Measurements from ENCODE around the gene SELL.
"Not testable (repeated sequence)": the region's sequence is repeated elsewhere in the genome, so short reads cannot be mapped to it uniquely, and the experiment has no call there.

SELL gene

DNA sequence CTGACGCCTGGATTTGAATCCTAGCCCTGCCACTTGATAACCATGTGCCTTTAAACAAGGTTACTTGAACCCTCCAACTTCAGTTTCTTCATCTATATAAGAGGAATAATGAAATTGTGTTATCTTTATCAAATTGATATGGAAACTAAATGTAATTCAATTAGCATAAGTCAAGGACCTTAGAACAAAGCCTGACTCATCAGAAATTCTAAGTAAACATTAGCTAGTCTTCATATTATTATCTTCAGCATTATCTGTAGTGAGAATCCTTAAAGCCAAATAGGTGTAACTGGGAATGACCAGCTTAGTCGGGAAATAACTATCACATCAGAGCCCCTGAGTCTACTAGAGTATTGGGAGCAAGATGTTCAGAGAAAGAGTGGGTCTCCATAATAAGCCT lies 6.6 kb downstream of the SELL start:
- no peak for DNase-seq (ENCODE audit: low read depth)

GRCh38 chr1:169701261-169702005 lies 10.0 kb downstream of the SELL start:
- no peak for DNase-seq (ENCODE audit: low read depth)

GRCh38 chr1:169699707-169700106 lies 11.7 kb downstream of the SELL start:
- DNase-seq (ENCODE audit: low read depth): no peak

DNA sequence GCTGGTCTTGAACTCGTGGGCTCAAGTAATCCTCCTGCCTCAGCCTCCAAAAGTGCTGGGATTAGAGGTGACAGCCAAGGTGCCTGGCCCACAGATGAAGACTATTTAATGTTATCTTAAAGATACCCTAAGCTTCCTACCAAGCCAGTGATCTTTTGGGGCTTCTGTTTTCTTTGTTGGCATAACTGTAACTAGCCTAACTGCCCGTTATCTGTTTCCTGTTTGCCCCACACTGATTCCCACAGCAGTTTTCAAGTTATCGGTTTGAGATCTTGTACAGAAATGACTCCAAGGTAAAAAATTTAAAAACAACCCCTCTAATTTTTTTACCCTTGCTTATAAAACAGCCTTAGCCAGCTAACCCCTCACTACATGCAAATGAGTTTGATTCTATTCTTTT lies 12.4 kb downstream of the SELL start:
- no peak for DNase-seq (ENCODE audit: low read depth)

DNA sequence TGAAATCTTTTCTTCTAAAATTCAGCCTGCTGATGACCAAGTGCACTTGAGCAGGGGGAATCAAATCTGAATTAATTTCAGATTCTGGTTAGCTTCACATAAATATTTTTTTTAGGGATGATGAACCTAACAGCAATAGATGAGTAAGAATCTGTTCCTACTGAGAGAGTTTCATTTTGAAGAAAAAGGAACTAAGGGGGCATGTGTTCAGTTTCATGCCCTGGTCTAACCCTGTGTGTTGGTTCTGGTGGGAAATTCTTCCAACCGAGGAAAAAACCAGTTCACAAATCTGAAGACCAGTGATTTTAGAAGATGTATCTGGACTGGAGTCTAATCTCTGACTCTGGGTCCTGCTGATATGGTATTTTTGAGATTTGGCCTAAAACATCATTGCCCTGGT lies 13.7 kb downstream of the SELL start:
- no peak for DNase-seq (ENCODE audit: low read depth)

DNA sequence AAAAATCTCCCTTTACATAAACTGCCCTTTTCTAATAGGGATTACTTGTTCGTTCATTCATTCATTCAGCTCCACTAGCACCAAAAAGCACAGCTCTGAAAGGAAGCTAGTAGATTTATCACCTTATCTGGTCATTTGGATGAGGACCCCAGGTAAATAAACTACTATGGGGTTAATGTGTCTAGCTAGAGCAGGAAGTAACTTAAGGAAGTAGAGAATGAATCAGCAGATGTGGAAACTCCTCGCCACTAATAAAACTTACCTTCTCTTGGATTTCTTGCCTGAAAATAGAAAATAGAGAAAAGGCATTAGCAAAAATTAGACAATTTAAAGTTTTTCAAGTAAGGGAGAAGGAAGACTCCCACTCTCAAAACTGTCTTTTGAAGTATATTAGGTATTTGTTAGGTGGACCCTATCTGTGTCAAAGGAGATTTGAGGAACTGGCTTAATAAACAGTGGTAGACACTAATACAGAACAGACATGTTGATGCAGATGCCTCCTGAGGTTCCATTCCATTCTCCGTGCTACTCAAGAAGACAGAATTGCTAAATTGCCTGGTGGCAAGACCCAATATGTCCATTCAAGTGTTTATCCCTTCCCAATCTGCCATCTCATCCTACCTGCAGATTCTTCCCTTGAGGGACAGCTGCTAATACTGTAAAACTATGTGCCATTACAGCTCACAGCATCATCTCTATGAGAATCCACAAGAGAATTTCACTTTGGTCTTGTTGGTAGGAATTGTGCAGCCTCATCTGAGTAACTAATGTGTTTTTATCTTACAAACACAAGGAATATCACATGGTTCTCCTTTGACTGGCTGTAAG lies 14.9 kb downstream of the SELL start:
- no peak for DNase-seq (ENCODE audit: low read depth)

GRCh38 chr1:169694304-169695075 lies 16.9 kb downstream of the SELL start:
- no peak for DNase-seq (ENCODE audit: low read depth)

DNA sequence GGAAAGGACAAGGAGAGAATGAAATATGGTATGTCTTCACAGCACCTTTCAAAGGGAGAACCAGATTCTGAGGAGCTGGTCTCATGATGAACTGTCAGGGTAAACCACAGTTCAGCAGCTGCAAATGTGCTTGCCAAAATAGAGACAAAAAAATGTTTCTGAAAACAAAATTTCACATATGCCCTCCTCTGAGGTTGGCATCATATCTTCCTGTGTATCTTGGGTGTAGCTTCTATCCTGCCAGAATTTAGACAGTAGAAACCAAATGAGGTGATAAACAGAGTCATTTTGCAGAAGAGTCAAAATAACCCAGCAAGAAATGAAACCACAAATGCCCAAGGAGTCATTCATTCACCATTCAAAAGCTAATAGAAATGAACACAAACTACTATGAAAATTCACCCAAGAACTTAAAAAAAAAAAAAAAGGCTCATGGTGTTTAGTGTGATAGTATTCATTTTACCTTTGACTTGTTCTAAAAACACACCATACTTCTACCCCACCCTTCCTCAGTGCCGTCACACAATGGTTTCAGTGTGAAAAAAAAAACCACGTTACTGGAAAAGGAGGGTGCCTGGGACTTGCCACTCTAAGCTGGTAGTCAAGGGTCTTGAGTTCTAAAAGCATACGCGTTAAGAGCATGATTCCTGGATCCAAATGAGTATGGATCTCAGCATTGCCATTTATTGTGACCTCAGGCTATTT lies 18.5 kb downstream of the SELL start:
- DNase-seq (ENCODE audit: low read depth): no peak

DNA sequence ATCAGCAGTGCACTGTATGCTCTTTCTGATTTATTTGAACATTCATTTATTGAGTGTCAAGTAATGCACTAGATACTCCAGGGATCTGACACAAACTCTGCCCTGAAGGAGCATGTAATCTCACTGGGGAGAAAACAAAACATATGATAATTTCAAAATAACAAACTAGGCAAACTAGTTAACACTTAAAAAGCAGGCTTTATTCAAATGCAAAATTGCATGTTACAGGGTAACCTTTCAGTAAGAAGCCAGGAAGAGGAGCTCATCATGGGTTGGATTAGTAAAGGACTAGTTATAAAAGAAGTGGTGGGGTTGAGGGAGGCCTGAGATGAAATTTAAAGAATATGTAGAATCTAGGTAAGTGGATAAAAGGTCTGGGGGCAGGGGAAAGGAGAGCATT lies 20.9 kb downstream of the SELL start:
- no peak for DNase-seq (ENCODE audit: low read depth)

DNA sequence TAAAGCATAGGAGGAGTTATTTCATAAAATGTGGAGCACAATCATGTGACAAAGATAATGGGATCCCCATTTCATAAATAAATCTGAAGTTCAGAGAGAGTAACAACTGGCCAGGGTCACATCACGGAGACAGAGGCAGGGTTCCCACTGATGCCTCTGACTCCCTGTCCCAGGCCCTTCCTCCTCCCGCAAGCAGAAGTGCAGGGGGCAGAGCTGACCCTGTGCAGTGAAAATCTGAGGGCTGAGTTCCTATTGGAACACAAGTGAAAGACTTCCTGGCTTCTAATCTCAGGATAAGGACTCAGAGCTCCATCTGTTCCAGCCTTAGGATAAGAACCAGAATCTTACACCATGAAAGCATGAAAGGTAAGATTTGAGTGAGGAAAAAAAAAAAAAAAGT lies 22.0 kb downstream of the SELL start:
- DNase-seq (ENCODE audit: low read depth): no peak

DNA sequence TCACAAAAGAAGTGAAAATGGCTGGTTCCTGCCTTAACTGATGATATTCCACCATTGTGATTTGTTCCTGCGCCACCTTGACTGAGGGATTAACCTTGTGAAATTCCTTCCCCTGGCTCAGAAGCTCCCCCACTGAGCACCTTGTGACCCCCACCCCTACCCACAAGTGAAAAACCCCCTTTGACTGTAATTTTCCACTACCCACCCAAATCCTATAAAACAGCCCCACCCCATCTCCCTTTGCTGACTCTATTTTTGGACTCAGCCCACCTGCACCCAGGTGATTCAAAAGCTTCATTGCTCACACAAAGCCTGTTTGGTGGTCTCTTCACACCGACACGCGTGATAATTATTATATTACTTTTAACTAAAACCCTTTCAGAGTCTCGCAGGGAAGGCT lies 23.0 kb downstream of the SELL start:
- not testable (repeated sequence) for DNase-seq (ENCODE audit: low read depth)

GRCh38 chr1:169683661-169684060 lies 27.8 kb downstream of the SELL start:
- DNase-seq (ENCODE audit: low read depth): no peak

DNA sequence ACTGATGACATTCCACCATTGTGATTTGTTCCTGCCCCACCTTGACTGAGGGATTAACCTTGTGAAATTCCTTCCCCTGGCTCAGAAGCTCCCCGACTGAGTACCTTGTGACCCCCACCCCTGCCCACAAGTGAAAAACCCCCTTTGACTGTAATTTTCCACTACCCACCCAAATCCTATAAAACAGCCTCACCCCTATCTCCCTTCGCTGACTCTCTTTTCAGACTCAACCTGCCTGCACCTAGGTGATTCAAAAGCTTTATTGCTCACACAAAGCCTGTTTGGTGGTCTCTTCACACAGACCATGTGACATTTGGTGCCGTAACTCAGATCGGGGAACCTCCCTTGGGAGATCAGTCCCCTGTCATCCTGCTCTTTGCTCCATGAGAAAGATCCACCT lies 28.3 kb downstream of the SELL start:
- DNase-seq (ENCODE audit: low read depth): not testable (repeated sequence)

- no peak for DNase-seq (ENCODE audit: low read depth)
These were observed 29.3 kb downstream of the SELL start for GRCh38 chr1:169682071-169682470.

DNA sequence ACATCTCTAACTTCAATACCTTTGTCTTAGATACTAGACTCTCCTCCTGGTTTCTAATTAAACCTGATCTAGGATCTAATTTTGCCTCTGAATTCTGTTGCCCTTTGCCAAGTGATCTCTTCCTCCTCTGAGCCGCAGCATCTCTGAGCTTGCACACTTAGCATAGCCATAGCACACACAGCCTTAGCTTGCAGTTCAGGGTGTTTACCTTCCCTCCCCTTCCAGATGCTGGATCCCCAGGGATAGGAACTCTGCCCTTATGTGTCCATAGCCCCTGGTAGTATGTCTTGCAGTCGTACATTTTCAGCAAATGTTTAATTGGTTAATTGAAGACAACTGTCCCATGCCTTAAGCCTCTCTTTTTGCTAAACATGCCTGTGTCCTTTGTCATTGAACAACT lies 30.3 kb downstream of the SELL start:
- no peak for DNase-seq (ENCODE audit: low read depth)

- peak; percentile 40 for DNase-seq (ENCODE audit: low read depth)
These were observed 30.9 kb downstream of the SELL start for GRCh38 chr1:169680377-169681019.

GRCh38 chr1:169679692-169680091 lies 31.7 kb downstream of the SELL start:
- DNase-seq (ENCODE audit: low read depth): no peak

DNA sequence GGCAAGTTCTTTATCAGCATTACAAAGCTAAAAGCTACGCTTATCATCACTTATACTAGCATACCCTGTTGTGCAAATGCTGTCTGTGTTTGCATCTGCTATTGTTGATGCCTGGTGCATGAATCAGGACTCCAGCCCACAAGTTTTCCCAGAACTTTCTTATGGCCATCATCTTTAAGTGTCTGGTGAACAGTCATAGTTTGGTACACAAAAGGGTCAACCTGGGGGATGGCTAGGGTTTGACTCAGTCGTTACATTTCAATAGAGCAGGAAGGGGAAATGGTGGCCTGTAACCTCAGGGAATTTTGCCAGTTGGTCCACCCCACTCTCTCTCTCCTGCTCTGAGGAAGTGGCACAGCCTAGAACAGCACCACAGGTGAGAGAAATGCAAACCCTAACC lies 35.4 kb downstream of the SELL start:
- DNase-seq (ENCODE audit: low read depth): no peak

DNA sequence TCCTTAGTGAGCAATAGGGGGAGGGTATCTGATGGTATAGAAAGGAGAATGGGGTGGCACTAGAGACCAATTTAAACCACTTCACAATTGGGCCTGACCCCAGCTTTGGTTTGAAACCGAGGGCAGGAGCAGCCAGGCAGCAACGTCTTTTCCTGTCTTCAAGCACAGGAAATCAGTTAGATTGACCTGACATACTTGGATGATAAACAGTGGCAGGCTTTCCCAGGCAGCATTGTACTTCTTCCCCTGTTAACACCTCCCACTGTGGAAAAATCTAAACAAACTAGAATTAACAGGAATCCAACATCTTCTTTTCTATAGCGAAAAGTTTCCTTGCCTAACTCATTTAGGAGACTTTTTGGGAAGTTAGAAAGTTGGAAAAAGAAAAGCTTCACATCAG lies 40.6 kb downstream of the SELL start:
- DNase-seq (ENCODE audit: low read depth): no peak

DNA sequence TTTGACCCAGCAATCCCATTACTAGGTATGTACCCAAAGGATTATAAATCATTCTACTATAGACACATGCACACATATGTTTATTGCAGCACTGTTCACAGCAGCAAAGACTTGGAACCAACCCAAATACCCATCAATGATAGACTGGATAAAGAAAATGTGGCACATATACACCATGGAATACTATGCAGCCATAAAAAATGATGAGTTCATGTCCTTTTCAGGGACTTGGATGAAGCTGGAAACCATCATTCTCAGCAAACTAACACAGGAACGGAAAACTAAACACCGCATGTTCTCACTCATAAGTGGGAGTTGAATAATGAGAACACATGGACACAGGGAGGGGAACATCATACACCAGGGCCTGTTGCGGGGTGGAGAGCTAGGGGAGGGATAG lies 41.2 kb downstream of the SELL start:
- not testable (repeated sequence) for DNase-seq (ENCODE audit: low read depth)
